Stimulated activated naive B cell treated with anti-CD40 and anti-IgM and Interleukin-4, amounts not matched to agents 10 μg/mL and 1 μg/mL and 100 μg/mL, for 72 hours (primary cell): ENCODE results near the gene SPDYE6.
"Not testable (repeated sequence)": the region's sequence is repeated elsewhere in the genome, so short reads cannot be mapped to it uniquely, and the experiment has no call there.

Experiments
- ATAC-seq, 2 donors: fragments of 150-1000 bp; cut with Tn5 transposase; replicated peaks; 2 replicates each; pipeline ENCODE4 v1.10.0; 2021; ENCODE audit warnings: moderate library complexity in 1 of 2
- DNase-seq: peaks from one replicate; pipeline ENCODE4 v3.0.0; 2021
- H3K27ac Mint-ChIP-seq: one replicate; pipeline ENCODE4 v1.8.0; 2022; ENCODE audit warnings: mild to moderate bottlenecking, mixed read lengths
- H3K27me3 Mint-ChIP-seq, 2 donors: one replicate each; pipeline ENCODE4 v1.8.0; 2022; ENCODE audit warnings: mixed read lengths in 2 of 2
- H3K36me3 Mint-ChIP-seq, 2 donors: one replicate each; pipeline ENCODE4 v1.8.0; 2022; ENCODE audit warnings: mixed read lengths in 2 of 2, mild to moderate bottlenecking in 1 of 2
- H3K4me1 Mint-ChIP-seq, 2 donors: one replicate each; pipeline ENCODE4 v1.8.0; 2022; ENCODE audit warnings: mixed read lengths in 2 of 2, mild to moderate bottlenecking in 1 of 2
- H3K4me3 Mint-ChIP-seq, 2 donors: one replicate each; pipeline ENCODE4 v1.8.0; 2022; ENCODE audit warnings: mild to moderate bottlenecking in 2 of 2, mixed read lengths in 2 of 2, moderate library complexity in 1 of 2
- H3K9me3 Mint-ChIP-seq, 2 donors: one replicate each; pipeline ENCODE4 v1.8.0; 2022; ENCODE audit warnings: mixed read lengths in 2 of 2, mild to moderate bottlenecking in 1 of 2

SPDYE6 gene

GRCh38 chr7:102330666-102331460 lies 25.4 kb downstream of the SPDYE6 start:
- DNase-seq, H3K4me3 Mint-ChIP-seq, ATAC-seq, H3K27me3 Mint-ChIP-seq, H3K36me3 Mint-ChIP-seq, H3K27ac Mint-ChIP-seq, H3K9me3 Mint-ChIP-seq: not testable (repeated sequence)
- peaks cover 15 to 24% of the 10 kb centered on the region in 2 donors for H3K4me1 Mint-ChIP-seq

- DNase-seq, H3K4me3 Mint-ChIP-seq, H3K27ac Mint-ChIP-seq, H3K36me3 Mint-ChIP-seq, H3K9me3 Mint-ChIP-seq, ATAC-seq, H3K27me3 Mint-ChIP-seq: not testable (repeated sequence)
- peaks cover 12 to 20% of the 10 kb centered on the region in 2 donors for H3K4me1 Mint-ChIP-seq
Measured at GRCh38 chr7:102329366-102329765, 26.9 kb downstream of the SPDYE6 start.

- not testable (repeated sequence) for H3K27ac Mint-ChIP-seq, H3K27me3 Mint-ChIP-seq, H3K36me3 Mint-ChIP-seq, H3K9me3 Mint-ChIP-seq, ATAC-seq, DNase-seq, H3K4me3 Mint-ChIP-seq
- H3K4me1 Mint-ChIP-seq, result peaks cover 12 to 20% of the 10 kb centered on the region in 2 donors
Measured at GRCh38 chr7:102328863-102329262, 27.4 kb downstream of the SPDYE6 start.

- peaks cover 6 to 10% of the 10 kb centered on the region in 2 donors for H3K36me3 Mint-ChIP-seq
- not testable (repeated sequence) for H3K9me3 Mint-ChIP-seq, ATAC-seq, H3K27ac Mint-ChIP-seq, H3K4me3 Mint-ChIP-seq, H3K27me3 Mint-ChIP-seq, DNase-seq
- peaks cover 17 to 18% of the 10 kb centered on the region in 2 donors for H3K4me1 Mint-ChIP-seq
Measured at GRCh38 chr7:102327183-102327582, 29.1 kb downstream of the SPDYE6 start.

DNA sequence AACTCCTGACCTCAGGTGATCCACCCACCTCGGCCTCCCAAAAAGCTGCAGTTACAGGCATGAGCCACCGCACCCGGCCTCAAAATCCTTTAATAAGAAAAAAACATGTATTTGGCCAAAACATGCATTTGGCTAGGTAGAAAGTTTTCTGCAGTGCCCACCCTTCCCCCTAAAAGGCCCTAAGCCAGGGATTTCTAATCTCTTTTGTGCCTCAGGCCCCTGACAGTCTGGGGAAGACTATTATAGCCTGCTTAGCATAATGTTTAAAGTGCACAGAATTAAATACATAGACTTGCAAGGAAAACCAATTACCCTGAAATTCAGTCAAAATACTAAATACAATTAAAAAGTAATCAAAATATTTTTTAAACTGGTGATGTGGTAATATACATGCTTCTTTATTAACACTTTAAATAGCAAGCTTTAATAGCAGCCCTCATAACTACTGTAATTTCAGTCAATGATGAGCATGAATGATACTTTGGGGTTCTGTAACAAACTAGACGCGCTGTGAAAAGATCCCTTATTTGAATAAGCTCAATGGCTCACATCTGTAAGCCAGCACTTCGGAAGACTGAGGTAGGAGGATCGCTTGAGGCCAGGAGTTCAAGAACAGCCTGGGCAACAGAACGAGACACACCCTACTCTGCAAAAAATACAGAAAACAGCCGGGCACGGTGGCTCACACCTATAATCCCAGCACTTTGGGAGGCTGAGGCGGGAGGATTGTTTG lies 29.9 kb downstream of the SPDYE6 start:
- Mint-ChIP-seq H3K4me1 (peaks cover 12 to 14% of the 10 kb centered on the region in 2 donors), H3K4me3 (no peak overlapping the region), H3K36me3 (peaks cover 11 to 16% of the 10 kb centered on the region in 2 donors), H3K27me3 (no peaks in the 10 kb centered on the region), H3K9me3 (no peaks in the 10 kb centered on the region), H3K27ac (no peak overlapping the region)
- DNase-seq (no peak), ATAC-seq (no peak)

DNA sequence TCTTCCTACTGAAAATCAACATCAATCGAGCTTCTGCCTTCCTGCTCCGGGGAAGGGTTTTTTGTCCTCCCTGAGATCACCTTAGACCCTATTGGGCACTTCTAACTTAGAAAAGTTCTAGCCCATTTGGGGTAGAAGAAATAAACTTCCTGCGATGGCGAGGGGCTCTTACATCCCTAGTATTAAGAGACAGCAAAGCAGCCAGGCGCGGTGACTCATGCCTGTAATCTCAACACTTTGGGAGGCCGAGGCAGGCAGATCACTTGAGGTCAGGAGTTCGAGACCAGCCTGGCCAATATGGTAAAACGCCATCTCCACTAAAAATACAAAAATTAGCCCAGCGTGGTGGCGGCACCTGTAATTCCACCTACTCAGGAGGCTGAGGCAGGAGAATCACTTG lies 31.1 kb downstream of the SPDYE6 start:
- not testable (repeated sequence) for ATAC-seq, DNase-seq, H3K9me3 Mint-ChIP-seq, H3K27ac Mint-ChIP-seq, H3K27me3 Mint-ChIP-seq, H3K4me3 Mint-ChIP-seq
- H3K4me1 Mint-ChIP-seq, result peaks cover 6 to 12% of the 10 kb centered on the region in 2 donors
- H3K36me3 Mint-ChIP-seq, result peaks cover 19 to 25% of the 10 kb centered on the region in 2 donors

DNA sequence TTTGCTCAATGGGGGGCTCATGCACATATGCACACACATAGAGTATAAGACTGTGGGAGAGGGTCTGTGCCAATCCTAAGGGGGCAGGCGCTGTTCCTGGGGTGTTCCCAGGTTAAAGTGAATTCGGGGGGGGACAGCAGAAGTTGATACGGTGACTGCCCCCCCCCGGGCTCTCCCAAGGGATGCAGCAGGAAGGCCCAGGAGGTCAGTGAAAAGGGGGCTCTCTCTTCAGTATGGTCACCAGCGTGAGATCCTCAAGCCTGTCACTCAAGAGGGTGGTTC lies 32.4 kb downstream of the SPDYE6 start:
- Mint-ChIP-seq H3K9me3 (no peaks in the 10 kb centered on the region), H3K36me3 (peaks cover 25 to 36% of the 10 kb centered on the region in 2 donors), H3K27me3 (no peaks in the 10 kb centered on the region), H3K4me3 (no peak overlapping the region), H3K4me1 (peaks cover 6 to 10% of the 10 kb centered on the region in 2 donors), H3K27ac (no peak overlapping the region)
- DNase-seq (no peak), ATAC-seq (no peak)

DNA sequence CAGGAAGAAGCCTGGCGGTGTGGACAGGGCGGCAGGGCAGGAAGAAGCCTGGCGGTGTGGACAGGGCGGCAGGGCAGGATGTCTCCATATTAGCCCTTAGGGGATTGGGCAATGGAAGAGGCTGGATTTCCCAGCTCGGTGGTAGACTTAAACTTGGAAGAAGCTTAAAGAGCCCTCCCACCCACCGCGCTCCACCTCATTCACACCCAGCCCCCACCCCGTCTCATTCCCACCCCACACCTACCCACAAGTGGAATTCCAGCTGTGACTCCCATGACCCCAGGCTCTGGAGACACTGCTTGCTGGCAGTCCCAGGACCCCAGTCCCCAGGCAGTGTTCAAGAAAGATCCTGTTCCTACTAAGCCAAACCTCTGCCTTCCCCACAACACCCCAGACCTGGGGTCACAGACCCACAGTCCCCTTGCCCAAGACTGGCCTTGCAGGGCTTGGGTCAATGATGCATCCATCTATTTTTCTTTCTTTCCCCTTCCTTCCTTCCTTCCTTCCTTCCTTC lies 34.0 kb downstream of the SPDYE6 start:
- Mint-ChIP-seq H3K4me3 (no peak overlapping the region), H3K4me1 (peaks cover 10 to 17% of the 10 kb centered on the region in 2 donors), H3K36me3 (peaks cover 31 to 46% of the 10 kb centered on the region in 2 donors), H3K27ac (peak overlapping the region; percentile 10), H3K27me3 (no peaks in the 10 kb centered on the region), H3K9me3 (no peaks in the 10 kb centered on the region)
- DNase-seq (no peak), ATAC-seq (no peak)

DNA sequence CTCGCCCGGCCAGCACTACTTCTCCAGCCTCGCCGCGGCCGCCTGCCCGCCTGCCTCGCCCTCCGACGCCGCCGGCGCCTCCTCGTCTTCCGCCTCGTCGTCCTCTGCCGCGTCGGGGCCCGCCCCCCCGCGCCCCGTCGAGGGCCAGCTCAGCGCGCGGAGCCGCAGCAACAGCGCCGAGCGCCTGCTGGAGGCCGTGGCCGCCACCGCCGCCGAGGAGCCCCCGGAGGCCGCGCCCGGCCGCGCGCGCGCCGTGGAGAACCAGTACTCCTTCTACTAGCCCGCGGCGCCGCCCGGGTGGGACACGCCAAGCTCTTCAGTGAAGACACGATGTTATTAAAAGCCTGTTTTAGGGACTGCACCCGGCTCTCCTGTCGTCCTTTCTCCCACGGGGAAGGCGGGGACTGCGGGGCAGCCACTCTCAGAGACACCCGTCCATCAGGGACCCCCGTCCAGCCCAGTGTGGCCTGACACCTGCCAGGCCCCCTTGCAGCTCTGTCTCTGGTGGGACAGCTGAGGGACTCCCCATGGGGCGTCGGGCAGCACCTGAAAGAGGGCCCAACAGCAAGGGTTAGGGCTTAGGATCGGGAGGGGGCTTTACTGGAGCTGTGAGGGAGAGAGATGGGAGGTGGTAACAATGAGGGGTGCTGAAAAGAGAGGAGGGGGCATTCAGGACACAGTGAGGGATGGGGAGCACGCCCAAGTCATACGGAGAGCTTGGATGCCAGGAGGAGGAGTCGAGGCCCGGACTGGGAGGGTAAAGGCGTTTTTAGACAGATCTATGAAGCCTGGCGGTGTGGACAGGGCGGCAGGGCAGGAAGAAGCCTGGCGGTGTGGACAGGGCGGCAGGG lies 34.7 kb downstream of the SPDYE6 start:
- Mint-ChIP-seq H3K4me1 (peaks cover 12 to 20% of the 10 kb centered on the region in 2 donors), H3K4me3 (no peak overlapping the region), H3K36me3 (peaks cover 36 to 52% of the 10 kb centered on the region in 2 donors), H3K27me3 (no peaks in the 10 kb centered on the region), H3K9me3 (no peaks in the 10 kb centered on the region), H3K27ac (peak overlapping the region; percentile 4)
- ATAC-seq (peak; percentile 38 to 55), DNase-seq (no peak)

DNA sequence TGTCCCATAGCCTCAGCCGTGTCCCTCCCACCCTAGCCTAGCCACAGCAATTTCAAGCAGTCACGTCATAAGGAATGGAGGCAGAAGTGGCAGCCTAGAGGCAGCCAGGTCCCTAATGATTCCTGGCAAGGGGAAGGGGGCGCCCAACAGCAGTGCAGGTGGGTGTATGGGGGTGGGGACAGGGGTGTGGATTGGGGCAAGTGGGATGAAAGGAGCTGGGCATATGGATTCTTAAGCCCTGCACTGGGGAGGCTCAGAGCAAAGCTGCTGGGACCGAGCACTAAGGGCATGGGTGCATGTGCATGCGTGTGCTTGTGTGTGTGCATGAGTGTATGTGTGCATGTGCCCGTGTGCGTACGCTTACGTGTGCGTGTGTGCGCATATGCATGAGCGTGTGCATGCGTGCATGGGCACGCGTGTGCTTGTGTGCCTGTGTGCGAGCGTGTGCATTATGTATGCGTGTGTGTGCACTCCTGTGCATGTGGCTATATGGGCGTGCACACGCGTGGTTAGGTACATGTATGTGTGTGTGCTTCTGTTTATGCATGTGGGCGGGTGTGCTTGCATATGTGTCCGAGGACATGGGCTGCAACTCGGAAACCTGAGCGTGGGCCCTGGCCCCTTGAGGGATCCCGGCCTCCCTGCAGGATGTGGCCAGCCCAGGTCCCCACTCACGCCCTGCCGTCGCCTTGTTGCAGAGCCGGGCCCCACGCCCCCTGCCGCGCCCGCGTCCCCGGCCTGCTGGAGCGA lies 35.5 kb downstream of the SPDYE6 start:
- DNase-seq, result no peak
- Mint-ChIP-seq H3K4me1 (peaks cover 12 to 20% of the 10 kb centered on the region in 2 donors), H3K36me3 (peaks cover 36 to 52% of the 10 kb centered on the region in 2 donors), H3K27ac (no peak overlapping the region), H3K4me3 (no peak overlapping the region), H3K9me3 (no peaks in the 10 kb centered on the region), H3K27me3 (no peaks in the 10 kb centered on the region)
- ATAC-seq, result no peak

DNA sequence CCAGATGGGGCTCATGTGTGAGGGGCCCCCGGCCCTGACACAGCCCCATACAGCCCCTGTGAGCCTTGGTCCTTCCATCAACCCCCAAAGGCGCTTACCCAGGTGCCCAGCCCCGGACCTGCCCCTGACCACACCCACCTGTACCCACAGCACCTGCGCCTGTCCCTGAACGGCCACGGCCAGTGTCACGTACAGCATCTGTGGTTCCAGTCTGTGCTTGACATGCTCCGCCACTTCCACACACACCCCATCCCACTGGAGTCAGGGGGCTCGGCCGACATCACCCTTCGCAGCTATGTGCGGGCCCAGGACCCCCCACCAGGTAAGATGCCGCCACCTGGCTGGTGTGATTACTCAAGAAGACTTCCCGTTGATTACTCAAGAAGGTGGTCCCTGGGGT lies 36.1 kb downstream of the SPDYE6 start:
- Mint-ChIP-seq H3K4me3 (no peak overlapping the region), H3K27ac (peak overlapping the region; percentile 9), H3K36me3 (peaks cover 38 to 52% of the 10 kb centered on the region in 2 donors), H3K4me1 (peaks cover 12 to 20% of the 10 kb centered on the region in 2 donors), H3K9me3 (no peaks in the 10 kb centered on the region), H3K27me3 (no peaks in the 10 kb centered on the region)
- ATAC-seq, result no peak
- no peak for DNase-seq

- ATAC-seq (no peak), DNase-seq (no peak)
- no peaks in the 10 kb centered on the region for H3K9me3 Mint-ChIP-seq
- H3K27me3 Mint-ChIP-seq, result no peaks in the 10 kb centered on the region
- peak overlapping the region; percentile 37 for H3K27ac Mint-ChIP-seq
- H3K4me1 Mint-ChIP-seq, result peaks cover 12 to 20% of the 10 kb centered on the region in 2 donors
- peaks cover 41 to 54% of the 10 kb centered on the region in 2 donors for H3K36me3 Mint-ChIP-seq
- H3K4me3 Mint-ChIP-seq, result no peak overlapping the region
Measured at GRCh38 chr7:102319671-102320070, 36.6 kb downstream of the SPDYE6 start.

GRCh38 chr7:102318482-102318971 lies 37.7 kb downstream of the SPDYE6 start:
- peak; percentile 37 to 42 for ATAC-seq

More at GRCh38 chr7:102318482-102318971, 37.7 kb downstream of the SPDYE6 start:
- Mint-ChIP-seq H3K27me3 (no peaks in the 10 kb centered on the region), H3K9me3 (no peaks in the 10 kb centered on the region), H3K36me3 (peaks cover 49 to 63% of the 10 kb centered on the region in 2 donors), H3K27ac (peak overlapping the region; percentile 65), H3K4me1 (peaks cover 12 to 20% of the 10 kb centered on the region in 2 donors), H3K4me3 (no peak overlapping the region)
- DNase-seq, result no peak
